GM12878 (cell line): Measurements from ENCODE around the gene TMSB4X. TPM values are rescaled to one million over a fixed set of nuclear protein-coding genes. Genes with fewer than 3 reads are reported as not detected.

ENCODE experiments used
- BHLHE40 ChIP-seq, 2 experiments: fragments of 450-650 bp in 1 of 2; IDR thresholded peaks; 2 replicates each; pipeline ENCODE4 v1.6.1; 2011 to 2017; ENCODE audit warnings: low read depth in 2 of 2, borderline replicate concordance in 1 of 2, improper control_type of control experiment in 1 of 2, low read length in 1 of 2, mild to moderate bottlenecking in 1 of 2
- CBFB ChIP-seq: IDR thresholded peaks from 2 replicates; pipeline ENCODE4 v1.6.1; 2016; ENCODE audit warnings: antibody characterized with exemption, low read depth
- CREM ChIP-seq: IDR thresholded peaks from 2 replicates; pipeline ENCODE4 v1.6.1; 2014; ENCODE audit warnings: antibody characterized with exemption, low read depth
- EED ChIP-seq: sonication (generic); IDR thresholded peaks from 2 replicates; pipeline ENCODE4 v1.6.1; 2016; ENCODE audit warnings: antibody characterized with exemption, low read depth
- IKZF1 ChIP-seq: fragments of 450-650 bp; conservative IDR thresholded peaks from 2 replicates; pipeline ENCODE4 v1.6.1; 2017; ENCODE audit warnings: antibody characterized with exemption, mild to moderate bottlenecking
- IKZF2 ChIP-seq, 2 experiments: fragments of 450-650 bp; IDR thresholded peaks; 2 replicates each; pipeline ENCODE4 v1.6.1; 2017; ENCODE audit warnings: mild to moderate bottlenecking in 2 of 2, moderate library complexity in 2 of 2
- MYB ChIP-seq: fragments of 150-350 bp; IDR thresholded peaks from 2 replicates; pipeline ENCODE4 v1.6.1; 2014; ENCODE audit warnings: mild to moderate bottlenecking, low read depth, low read length, borderline replicate concordance
- RAD21 ChIP-seq: IDR thresholded peaks from 2 replicates; pipeline ENCODE4 v1.6.1; 2011; ENCODE audit warnings: mild to moderate bottlenecking, low read depth, low read length, moderate library complexity; ENCODE audit not compliant: insufficient read depth
- TAF1 ChIP-seq: IDR thresholded peaks from 2 replicates; pipeline ENCODE4 v1.6.1; 2011; ENCODE audit warnings: mild to moderate bottlenecking, low read depth, low read length, borderline replicate concordance
- ZNF207 ChIP-seq: fragments of 450-650 bp; IDR thresholded peaks from 2 replicates; pipeline ENCODE4 v1.6.1; 2014; ENCODE audit warnings: antibody characterized with exemption, mild to moderate bottlenecking, borderline replicate concordance
- polyA plus RNA-seq, 11 experiments: library from polyadenylated mRNA; depleted of rRNA in 4 of 11; unstranded in 6 of 11; stranded (reverse) in 5 of 11; fragments of >200 nt; fragmentation: Nextera tagmentation in 4 of 11; fragmentation: Illumina TruSeq in 1 of 11; extraction: Ambion mirVana in 4 of 11; extraction: Trizol in 1 of 11; gene quantifications; 1 replicate in 1 of 11; 2 replicates in 10 of 11; pipeline versions ENCODE4 v1.2.1 to v1.2.3, GENCODE V29; 2011 to 2016; ENCODE audit warnings: inconsistent platforms in 2 of 11, missing spikeins in 2 of 11, low read depth in 1 of 11
- total RNA-seq, 4 experiments: library from RNA; depleted of rRNA in 3 of 4; stranded (reverse); fragments of >200 nt in 3 of 4; fragmentation: Illumina TruSeq in 1 of 4; extraction: Trizol in 1 of 4; gene quantifications; 2 replicates each; pipeline versions ENCODE4 v1.2.1 to v1.2.3, GENCODE V29; 2013 to 2021
- TF ChIP-seq, protein P1 (sequence below): fragments of 450-650 bp; IDR thresholded peaks from 2 replicates; pipeline ENCODE4 v1.6.1; 2017; ENCODE audit warnings: mild to moderate bottlenecking, moderate library complexity
- TF ChIP-seq, protein P2 (sequence below), 3 experiments: IDR thresholded peaks in 2 of 3; conservative IDR thresholded peaks in 1 of 3; 2 replicates each; pipeline ENCODE4 v1.5.1; 2011; ENCODE audit warnings: low read depth in 3 of 3, low read length in 3 of 3, mild to moderate bottlenecking in 3 of 3, control low read depth in 2 of 3, moderate library complexity in 2 of 3, inconsistent platforms in 1 of 3, mixed read lengths in 1 of 3; ENCODE audit not compliant: control insufficient read depth in 2 of 3, insufficient read depth in 1 of 3; ENCODE audit errors: extremely low read depth in 1 of 3
- TF ChIP-seq, protein P3 (sequence below): IDR thresholded peaks from 2 replicates; pipeline ENCODE4 v1.6.1; 2012; ENCODE audit warnings: low read depth, low read length, improper control_type of control experiment

TMSB4X gene
- total and polyA plus RNA-seq, 10 of the 15 experiments (the other 5 are each of a cell fraction or from before 2014, with no cell fraction given) = 13,924 to 37,234 (median 23,705) TPM

DNA sequence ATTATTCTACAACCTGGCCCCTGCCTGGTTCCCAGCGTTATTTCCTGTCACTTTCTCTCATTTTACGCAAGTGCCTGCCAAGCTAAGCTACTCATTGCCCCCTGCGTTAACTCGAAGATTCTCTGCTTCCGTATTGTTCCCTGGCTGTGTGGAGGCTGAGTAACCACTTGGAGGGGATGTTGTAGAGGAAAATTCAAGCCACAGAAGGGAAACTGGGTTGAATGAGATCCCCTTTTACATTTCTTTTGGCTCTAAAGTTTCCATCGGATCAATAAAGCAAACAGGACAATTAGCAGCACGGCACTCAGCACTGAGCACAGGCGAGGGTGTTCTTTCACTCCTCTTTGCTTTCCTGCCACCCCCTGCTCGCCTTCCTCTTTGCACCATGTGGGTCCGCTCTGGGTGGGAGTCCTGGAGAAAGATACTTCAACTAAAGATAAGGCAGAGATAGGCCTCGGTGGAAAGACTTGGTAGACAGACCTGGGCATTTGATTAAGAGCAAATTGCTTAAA is 4.2 kb upstream of the TMSB4X start (continued):
- TF ChIP-seq, protein P1, sequence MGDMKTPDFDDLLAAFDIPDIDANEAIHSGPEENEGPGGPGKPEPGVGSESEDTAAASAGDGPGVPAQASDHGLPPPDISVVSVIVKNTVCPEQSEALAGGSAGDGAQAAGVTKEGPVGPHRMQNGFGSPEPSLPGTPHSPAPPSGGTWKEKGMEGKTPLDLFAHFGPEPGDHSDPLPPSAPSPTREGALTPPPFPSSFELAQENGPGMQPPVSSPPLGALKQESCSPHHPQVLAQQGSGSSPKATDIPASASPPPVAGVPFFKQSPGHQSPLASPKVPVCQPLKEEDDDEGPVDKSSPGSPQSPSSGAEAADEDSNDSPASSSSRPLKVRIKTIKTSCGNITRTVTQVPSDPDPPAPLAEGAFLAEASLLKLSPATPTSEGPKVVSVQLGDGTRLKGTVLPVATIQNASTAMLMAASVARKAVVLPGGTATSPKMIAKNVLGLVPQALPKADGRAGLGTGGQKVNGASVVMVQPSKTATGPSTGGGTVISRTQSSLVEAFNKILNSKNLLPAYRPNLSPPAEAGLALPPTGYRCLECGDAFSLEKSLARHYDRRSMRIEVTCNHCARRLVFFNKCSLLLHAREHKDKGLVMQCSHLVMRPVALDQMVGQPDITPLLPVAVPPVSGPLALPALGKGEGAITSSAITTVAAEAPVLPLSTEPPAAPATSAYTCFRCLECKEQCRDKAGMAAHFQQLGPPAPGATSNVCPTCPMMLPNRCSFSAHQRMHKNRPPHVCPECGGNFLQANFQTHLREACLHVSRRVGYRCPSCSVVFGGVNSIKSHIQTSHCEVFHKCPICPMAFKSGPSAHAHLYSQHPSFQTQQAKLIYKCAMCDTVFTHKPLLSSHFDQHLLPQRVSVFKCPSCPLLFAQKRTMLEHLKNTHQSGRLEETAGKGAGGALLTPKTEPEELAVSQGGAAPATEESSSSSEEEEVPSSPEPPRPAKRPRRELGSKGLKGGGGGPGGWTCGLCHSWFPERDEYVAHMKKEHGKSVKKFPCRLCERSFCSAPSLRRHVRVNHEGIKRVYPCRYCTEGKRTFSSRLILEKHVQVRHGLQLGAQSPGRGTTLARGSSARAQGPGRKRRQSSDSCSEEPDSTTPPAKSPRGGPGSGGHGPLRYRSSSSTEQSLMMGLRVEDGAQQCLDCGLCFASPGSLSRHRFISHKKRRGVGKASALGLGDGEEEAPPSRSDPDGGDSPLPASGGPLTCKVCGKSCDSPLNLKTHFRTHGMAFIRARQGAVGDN = peak; percentile 54; the same call in 1 of the 2 replicates
- 0 out of 2 replicates have a peak, but pooled peaks have one; percentile 27 for TF ChIP-seq TAF1
- TF ChIP-seq, protein P2, sequence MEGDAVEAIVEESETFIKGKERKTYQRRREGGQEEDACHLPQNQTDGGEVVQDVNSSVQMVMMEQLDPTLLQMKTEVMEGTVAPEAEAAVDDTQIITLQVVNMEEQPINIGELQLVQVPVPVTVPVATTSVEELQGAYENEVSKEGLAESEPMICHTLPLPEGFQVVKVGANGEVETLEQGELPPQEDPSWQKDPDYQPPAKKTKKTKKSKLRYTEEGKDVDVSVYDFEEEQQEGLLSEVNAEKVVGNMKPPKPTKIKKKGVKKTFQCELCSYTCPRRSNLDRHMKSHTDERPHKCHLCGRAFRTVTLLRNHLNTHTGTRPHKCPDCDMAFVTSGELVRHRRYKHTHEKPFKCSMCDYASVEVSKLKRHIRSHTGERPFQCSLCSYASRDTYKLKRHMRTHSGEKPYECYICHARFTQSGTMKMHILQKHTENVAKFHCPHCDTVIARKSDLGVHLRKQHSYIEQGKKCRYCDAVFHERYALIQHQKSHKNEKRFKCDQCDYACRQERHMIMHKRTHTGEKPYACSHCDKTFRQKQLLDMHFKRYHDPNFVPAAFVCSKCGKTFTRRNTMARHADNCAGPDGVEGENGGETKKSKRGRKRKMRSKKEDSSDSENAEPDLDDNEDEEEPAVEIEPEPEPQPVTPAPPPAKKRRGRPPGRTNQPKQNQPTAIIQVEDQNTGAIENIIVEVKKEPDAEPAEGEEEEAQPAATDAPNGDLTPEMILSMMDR (IDR thresholded peaks at IDR 0.05 in 2 of 3, conservative IDR thresholded peaks at IDR 0.05 in 1 of 3; ENCODE audit: control insufficient read depth in 2 of 3, extremely low read depth in 1 of 3, insufficient read depth in 1 of 3, low read depth in 3 of 3, low read length in 3 of 3) = peak in 2 of 3 experiments; percentile 27 to 50; a peak in 3 of 6 replicates
- TF ChIP-seq RAD21 = peak; percentile 31; the same call in 1 of the 2 replicates
- TF ChIP-seq ZNF207 = no peak
- no peak for TF ChIP-seq MYB
- TF ChIP-seq BHLHE40 (IDR thresholded peaks at IDR 0.05; ENCODE audit: borderline replicate concordance in 1 of 2, low read depth in 2 of 2, low read length in 1 of 2) = 0 out of 4 replicates have a peak, but pooled peaks of 1 of the 2 experiments have one; percentile 14
- peak; percentile 60 to 63 for TF ChIP-seq IKZF2 (IDR thresholded peaks at IDR 0.05)
- TF ChIP-seq, protein P3, sequence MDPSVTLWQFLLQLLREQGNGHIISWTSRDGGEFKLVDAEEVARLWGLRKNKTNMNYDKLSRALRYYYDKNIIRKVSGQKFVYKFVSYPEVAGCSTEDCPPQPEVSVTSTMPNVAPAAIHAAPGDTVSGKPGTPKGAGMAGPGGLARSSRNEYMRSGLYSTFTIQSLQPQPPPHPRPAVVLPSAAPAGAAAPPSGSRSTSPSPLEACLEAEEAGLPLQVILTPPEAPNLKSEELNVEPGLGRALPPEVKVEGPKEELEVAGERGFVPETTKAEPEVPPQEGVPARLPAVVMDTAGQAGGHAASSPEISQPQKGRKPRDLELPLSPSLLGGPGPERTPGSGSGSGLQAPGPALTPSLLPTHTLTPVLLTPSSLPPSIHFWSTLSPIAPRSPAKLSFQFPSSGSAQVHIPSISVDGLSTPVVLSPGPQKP = no peak
- TF ChIP-seq IKZF1 = peak; percentile 48
- 0 out of 2 replicates have a peak, but pooled peaks have one; percentile 11 for TF ChIP-seq CREM
- no peak for TF ChIP-seq CBFB
- TF ChIP-seq EED = peak; percentile 62
